ENCODE results near the gene ST8SIA6.

The ST8SIA6 gene

DNA sequence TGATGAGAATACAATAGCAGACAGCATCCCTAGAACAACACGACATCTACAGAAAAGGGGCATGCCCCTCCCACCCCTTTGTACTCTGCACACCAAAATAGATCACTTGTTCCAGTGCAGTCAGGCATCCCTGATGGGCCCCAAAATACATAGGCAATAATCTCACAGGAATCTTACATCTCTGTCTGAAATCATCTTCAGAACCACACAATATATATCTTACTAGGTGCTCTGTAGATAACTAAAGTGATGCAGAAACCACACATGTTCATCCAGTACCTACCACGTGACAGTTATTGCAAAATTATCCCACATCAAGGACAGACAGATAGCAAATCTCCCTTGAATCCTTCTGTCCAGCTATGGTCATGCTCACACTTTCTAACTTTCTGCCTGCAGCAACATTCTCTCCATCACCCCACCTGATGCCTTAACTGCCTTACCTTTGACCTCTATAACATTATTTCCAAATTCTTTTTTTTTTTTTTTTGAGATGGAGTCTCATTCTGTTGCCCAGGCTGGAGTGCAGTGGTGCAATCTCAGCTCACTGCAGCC is 30.7 kb downstream of the ST8SIA6 start:
- H3F3A ChIP-seq (ENCODE audit: insufficient read depth) = no peaks in the 10 kb centered on the region
- H3K36me3 ChIP-seq (ENCODE audit: low read length) = no peaks in the 10 kb centered on the region
- H3K4me2 ChIP-seq (ENCODE audit: low read depth, low read length, poor library complexity, severe bottlenecking) = no peak overlapping the region
- H2AFZ ChIP-seq (ENCODE audit: low read depth, low read length, severe bottlenecking) = no peak overlapping the region
- no peak overlapping the region for H3K27ac ChIP-seq (ENCODE audit: low read depth, low read length)
- H3K4me3 ChIP-seq (ENCODE audit: insufficient read depth, low read length, poor library complexity, severe bottlenecking) = no peak overlapping the region
- no peaks in the 10 kb centered on the region for H3K9me2 ChIP-seq (replicated peaks; ENCODE audit: insufficient read depth, low read length)
- no peaks in the 10 kb centered on the region for H4K20me1 ChIP-seq (ENCODE audit: low read depth, low read length)
- H3K9ac ChIP-seq (ENCODE audit: low read length) = no peak overlapping the region
- TF ChIP-seq, protein P1, sequence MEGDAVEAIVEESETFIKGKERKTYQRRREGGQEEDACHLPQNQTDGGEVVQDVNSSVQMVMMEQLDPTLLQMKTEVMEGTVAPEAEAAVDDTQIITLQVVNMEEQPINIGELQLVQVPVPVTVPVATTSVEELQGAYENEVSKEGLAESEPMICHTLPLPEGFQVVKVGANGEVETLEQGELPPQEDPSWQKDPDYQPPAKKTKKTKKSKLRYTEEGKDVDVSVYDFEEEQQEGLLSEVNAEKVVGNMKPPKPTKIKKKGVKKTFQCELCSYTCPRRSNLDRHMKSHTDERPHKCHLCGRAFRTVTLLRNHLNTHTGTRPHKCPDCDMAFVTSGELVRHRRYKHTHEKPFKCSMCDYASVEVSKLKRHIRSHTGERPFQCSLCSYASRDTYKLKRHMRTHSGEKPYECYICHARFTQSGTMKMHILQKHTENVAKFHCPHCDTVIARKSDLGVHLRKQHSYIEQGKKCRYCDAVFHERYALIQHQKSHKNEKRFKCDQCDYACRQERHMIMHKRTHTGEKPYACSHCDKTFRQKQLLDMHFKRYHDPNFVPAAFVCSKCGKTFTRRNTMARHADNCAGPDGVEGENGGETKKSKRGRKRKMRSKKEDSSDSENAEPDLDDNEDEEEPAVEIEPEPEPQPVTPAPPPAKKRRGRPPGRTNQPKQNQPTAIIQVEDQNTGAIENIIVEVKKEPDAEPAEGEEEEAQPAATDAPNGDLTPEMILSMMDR (IDR thresholded peaks at IDR 0.05; ENCODE audit: insufficient read depth, low read length, poor library complexity, severe bottlenecking) = no peak
- no peak for TF ChIP-seq EZH2phosphoT487 (conservative IDR thresholded peaks at IDR 0.05; ENCODE audit: low read length)
- H3K79me2 ChIP-seq (ENCODE audit: insufficient read depth, low read length) = no peaks in the 10 kb centered on the region
- H3K9me3 ChIP-seq (ENCODE audit: insufficient read depth, low read length) = no peaks in the 10 kb centered on the region
- H3K27me3 ChIP-seq (ENCODE audit: low read length) = no peaks in the 10 kb centered on the region

- no peak overlapping the region for H3K27ac ChIP-seq (ENCODE audit: low read depth, low read length)
- no peaks in the 10 kb centered on the region for H3K9me3 ChIP-seq (ENCODE audit: insufficient read depth, low read length)
- H3K79me2 ChIP-seq (ENCODE audit: insufficient read depth, low read length) = no peaks in the 10 kb centered on the region
- no peak overlapping the region for H3K4me2 ChIP-seq (ENCODE audit: low read depth, low read length, poor library complexity, severe bottlenecking)
- no peaks in the 10 kb centered on the region for H3F3A ChIP-seq (ENCODE audit: insufficient read depth)
- TF ChIP-seq, protein P1 (IDR thresholded peaks at IDR 0.05; ENCODE audit: insufficient read depth, low read length, poor library complexity, severe bottlenecking) = no peak
- TF ChIP-seq EZH2phosphoT487 (conservative IDR thresholded peaks at IDR 0.05; ENCODE audit: low read length) = no peak
- H3K9ac ChIP-seq (ENCODE audit: low read length) = no peak overlapping the region
- no peaks in the 10 kb centered on the region for H4K20me1 ChIP-seq (ENCODE audit: low read depth, low read length)
- no peaks in the 10 kb centered on the region for H3K9me2 ChIP-seq (replicated peaks; ENCODE audit: insufficient read depth, low read length)
- no peak overlapping the region for H3K4me3 ChIP-seq (ENCODE audit: insufficient read depth, low read length, poor library complexity, severe bottlenecking)
- H3K36me3 ChIP-seq (ENCODE audit: low read length) = no peaks in the 10 kb centered on the region
- H3K27me3 ChIP-seq (ENCODE audit: low read length) = no peaks in the 10 kb centered on the region
- H2AFZ ChIP-seq (ENCODE audit: low read depth, low read length, severe bottlenecking) = no peak overlapping the region
Observed at GRCh38 chr10:17422931-17423330, 31.5 kb downstream of the ST8SIA6 start.

DNA sequence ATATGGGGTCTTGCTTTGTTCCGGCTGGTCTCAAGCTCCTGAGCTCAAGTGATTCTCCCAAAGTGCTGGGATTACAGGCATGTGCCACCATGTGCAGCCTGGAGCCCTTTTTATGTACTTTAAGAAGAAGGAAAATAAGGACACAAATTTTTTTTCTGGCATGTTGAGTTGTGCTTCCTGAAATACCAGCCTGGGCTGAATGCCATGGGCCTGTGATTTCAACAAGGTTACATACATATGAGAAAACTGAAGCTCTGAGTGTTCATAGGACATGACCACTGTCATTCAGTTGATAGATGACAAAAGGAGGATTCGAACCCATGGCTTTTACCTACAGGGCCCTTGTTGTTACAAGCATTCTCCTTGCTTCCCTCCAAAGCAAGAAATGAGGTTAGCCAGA is 36.1 kb downstream of the ST8SIA6 start:
- Histone ChIP-seq H3K4me2 (ENCODE audit: low read depth, low read length, poor library complexity, severe bottlenecking) (no peak overlapping the region), H3K27ac (ENCODE audit: low read depth, low read length) (no peak overlapping the region), H3F3A (ENCODE audit: insufficient read depth) (no peaks in the 10 kb centered on the region), H4K20me1 (ENCODE audit: low read depth, low read length) (no peaks in the 10 kb centered on the region), H3K79me2 (ENCODE audit: insufficient read depth, low read length) (no peaks in the 10 kb centered on the region), H3K27me3 (ENCODE audit: low read length) (no peaks in the 10 kb centered on the region), H3K36me3 (ENCODE audit: low read length) (no peaks in the 10 kb centered on the region), H3K9me3 (ENCODE audit: insufficient read depth, low read length) (no peaks in the 10 kb centered on the region), H3K4me3 (ENCODE audit: insufficient read depth, low read length, poor library complexity, severe bottlenecking) (no peak overlapping the region), H3K9ac (ENCODE audit: low read length) (no peak overlapping the region), H3K9me2 (replicated peaks; ENCODE audit: insufficient read depth, low read length) (no peaks in the 10 kb centered on the region), H2AFZ (ENCODE audit: low read depth, low read length, severe bottlenecking) (no peak overlapping the region)
- no peak for TF ChIP-seq EZH2phosphoT487 (conservative IDR thresholded peaks at IDR 0.05; ENCODE audit: low read length)
- TF ChIP-seq, protein P1 (IDR thresholded peaks at IDR 0.05; ENCODE audit: insufficient read depth, low read length, poor library complexity, severe bottlenecking) = no peak

Measured in SU-DHL-6 (cell line).